Esophagus muscularis mucosa (tissue), 4 donors: ENCODE results near the gene MAP1B. TPM values are rescaled to one million over a fixed set of nuclear protein-coding genes. Genes with fewer than 3 reads are reported as not detected.

Experiments used
- DNase-seq: peaks from one replicate; pipeline ENCODE4 v3.0.0-alpha.2; 2017; ENCODE audit errors: extremely low spot score
- H3K27ac ChIP-seq, 4 donors: fragments of 200-600 bp; sonication (generic); replicated peaks in 1 of 4; 1 replicate in 3 of 4; 2 replicates in 1 of 4; pipeline ENCODE4 v1.5.1; 2016 to 2019; ENCODE audit warnings: mild to moderate bottlenecking in 1 of 4
- H3K27me3 ChIP-seq, 4 donors: fragments of 200-600 bp; sonication (generic); one replicate each; pipeline versions ENCODE4 v1.5.1 to v1.6.0; 2016 to 2019
- H3K36me3 ChIP-seq, 4 donors: fragments of 200-600 bp; sonication (generic); one replicate each; pipeline ENCODE4 v1.5.1; 2016 to 2019
- H3K4me1 ChIP-seq, 4 donors: fragments of 200-600 bp; sonication (generic); one replicate each; pipeline ENCODE4 v1.5.1; 2016 to 2019
- H3K4me3 ChIP-seq, 4 donors: fragments of 200-600 bp; sonication (generic); 1 replicate in 2 of 4; 2 replicates in 2 of 4; pipeline ENCODE4 v1.5.1; 2016 to 2019; ENCODE audit warnings: mild to moderate bottlenecking in 4 of 4, moderate library complexity in 1 of 4
- H3K9me3 ChIP-seq, 4 donors: fragments of 200-600 bp; sonication (generic); 1 replicate in 3 of 4; 2 replicates in 1 of 4; pipeline ENCODE4 v1.5.1; 2016 to 2019
- EP300 ChIP-seq: sonication (generic); formaldehyde crosslinking; IDR thresholded peaks from one replicate; pipeline ENCODE4 v1.6.1; 2017; ENCODE audit warnings: antibody characterized with exemption
- POLR2A ChIP-seq: fragments of 450-650 bp; IDR thresholded peaks from one replicate; pipeline ENCODE4 v1.6.1; 2017; ENCODE audit warnings: antibody characterized with exemption, moderate library complexity, mild to moderate bottlenecking, low read depth
- POLR2AphosphoS5 ChIP-seq, 2 donors: sonication (generic); formaldehyde crosslinking; IDR thresholded peaks; one replicate each; pipeline ENCODE4 v1.6.1; 2017; ENCODE audit warnings: antibody characterized with exemption in 2 of 2
- WGBS: methylation state at CpG from one replicate; pipeline ENCODE4 v1.1.5; 2018; 5-methylcytosine and 5-hydroxymethylcytosine counted together
- intact Hi-C: fragments of 100-400 bp; cut with DNase I; formaldehyde crosslinking; loops from one replicate; pipeline ENCODE4 v1.15.1; 2023
- total RNA-seq, 4 donors: library from RNA; depleted of rRNA; stranded (reverse); fragments of >200 nt; gene quantifications; one replicate each; pipeline versions ENCODE4 v1.1.0 to v1.2.1, GENCODE V29; 2016
- TF ChIP-seq, protein P1 (sequence below), 3 experiments: fragments of 200-600 bp in 2 of 3; fragments of 450-650 bp in 1 of 3; sonication (generic) in 2 of 3; IDR thresholded peaks; one replicate each; pipeline ENCODE4 v1.5.1; 2017 to 2019; ENCODE audit warnings: antibody characterized with exemption in 3 of 3, mild to moderate bottlenecking in 2 of 3, moderate library complexity in 1 of 3

The MAP1B gene
- total RNA-seq, 4 donors from 2014 or later, result 755 to 1,378 (median 1,096) TPM

DNA sequence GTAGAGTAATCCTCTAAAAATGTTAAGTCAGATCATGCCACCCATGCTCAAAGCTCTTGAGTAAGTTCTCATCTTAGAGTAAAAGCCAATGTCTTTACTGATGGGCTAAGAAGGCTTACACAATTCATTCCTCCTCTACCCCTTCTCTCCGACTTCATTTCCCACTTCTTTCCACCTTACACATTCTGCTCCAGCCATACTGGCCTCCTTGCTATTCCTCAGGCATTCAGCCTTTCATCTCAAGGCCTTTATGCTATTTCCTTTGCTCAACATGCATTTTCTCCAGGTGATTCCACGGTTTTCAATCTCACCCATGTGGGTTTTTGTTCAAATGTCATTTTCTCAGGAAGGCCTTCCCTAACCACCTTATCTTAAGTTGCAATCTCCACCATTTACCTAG lies 104.9 kb downstream of the MAP1B start:
- Histone ChIP-seq H3K36me3 (peaks cover 0 to 8% (median 3%) of the 10 kb centered on the region in 4 donors), H3K9me3 (no peaks in the 10 kb centered on the region), H3K27me3 (no peaks in the 10 kb centered on the region), H3K27ac (no peak overlapping the region), H3K4me1 (peaks cover 15 to 18% (median 16%) of the 10 kb centered on the region in 4 donors), H3K4me3 (no peak overlapping the region)
- 97% methylated on average over 2 of the region's 2 CpGs for WGBS
- TF ChIP-seq POLR2A, result no peak
- TF ChIP-seq POLR2AphosphoS5 (IDR thresholded peaks at IDR 0.05), result no peak
- TF ChIP-seq, protein P1, sequence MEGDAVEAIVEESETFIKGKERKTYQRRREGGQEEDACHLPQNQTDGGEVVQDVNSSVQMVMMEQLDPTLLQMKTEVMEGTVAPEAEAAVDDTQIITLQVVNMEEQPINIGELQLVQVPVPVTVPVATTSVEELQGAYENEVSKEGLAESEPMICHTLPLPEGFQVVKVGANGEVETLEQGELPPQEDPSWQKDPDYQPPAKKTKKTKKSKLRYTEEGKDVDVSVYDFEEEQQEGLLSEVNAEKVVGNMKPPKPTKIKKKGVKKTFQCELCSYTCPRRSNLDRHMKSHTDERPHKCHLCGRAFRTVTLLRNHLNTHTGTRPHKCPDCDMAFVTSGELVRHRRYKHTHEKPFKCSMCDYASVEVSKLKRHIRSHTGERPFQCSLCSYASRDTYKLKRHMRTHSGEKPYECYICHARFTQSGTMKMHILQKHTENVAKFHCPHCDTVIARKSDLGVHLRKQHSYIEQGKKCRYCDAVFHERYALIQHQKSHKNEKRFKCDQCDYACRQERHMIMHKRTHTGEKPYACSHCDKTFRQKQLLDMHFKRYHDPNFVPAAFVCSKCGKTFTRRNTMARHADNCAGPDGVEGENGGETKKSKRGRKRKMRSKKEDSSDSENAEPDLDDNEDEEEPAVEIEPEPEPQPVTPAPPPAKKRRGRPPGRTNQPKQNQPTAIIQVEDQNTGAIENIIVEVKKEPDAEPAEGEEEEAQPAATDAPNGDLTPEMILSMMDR (IDR thresholded peaks at IDR 0.05), result no peak
- TF ChIP-seq EP300, result no peak
- intact Hi-C loops, result no loop called here
- DNase-seq, result no peak

DNA sequence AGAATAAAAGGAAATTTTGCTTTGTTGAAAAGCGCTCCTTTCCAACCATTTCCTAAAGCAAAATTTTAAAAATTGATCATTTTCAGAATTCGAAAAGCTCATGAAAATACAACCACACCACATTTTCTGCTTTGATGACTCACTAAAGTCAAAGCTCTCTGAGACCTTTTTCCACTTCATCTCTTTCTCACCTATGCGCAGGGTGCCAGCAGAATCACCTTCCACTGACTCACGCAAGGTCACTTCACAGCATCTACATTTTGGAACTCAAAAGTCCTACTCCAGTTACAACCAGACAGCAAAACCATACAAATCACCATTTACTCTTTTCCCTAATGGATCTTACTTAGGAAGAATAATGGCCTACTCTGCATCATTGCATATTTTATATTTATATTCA lies 106.2 kb downstream of the MAP1B start:
- no peak for DNase-seq
- H3K36me3 ChIP-seq, result peaks cover 3 to 20% (median 11%) of the 10 kb centered on the region in 4 donors
- no peak for TF ChIP-seq POLR2AphosphoS5 (IDR thresholded peaks at IDR 0.05)
- no peak for TF ChIP-seq POLR2A
- no peak for TF ChIP-seq EP300
- TF ChIP-seq, protein P1 (IDR thresholded peaks at IDR 0.05), result no peak
- intact Hi-C loops, result no loop called here
- no peak overlapping the region for H3K4me3 ChIP-seq
- H3K9me3 ChIP-seq, result no peaks in the 10 kb centered on the region
- H3K4me1 ChIP-seq, result peaks cover 15 to 18% (median 16%) of the 10 kb centered on the region in 4 donors
- no peaks in the 10 kb centered on the region for H3K27me3 ChIP-seq
- 96% methylated on average over 4 of the region's 4 CpGs for WGBS
- H3K27ac ChIP-seq, result no peak overlapping the region

DNA sequence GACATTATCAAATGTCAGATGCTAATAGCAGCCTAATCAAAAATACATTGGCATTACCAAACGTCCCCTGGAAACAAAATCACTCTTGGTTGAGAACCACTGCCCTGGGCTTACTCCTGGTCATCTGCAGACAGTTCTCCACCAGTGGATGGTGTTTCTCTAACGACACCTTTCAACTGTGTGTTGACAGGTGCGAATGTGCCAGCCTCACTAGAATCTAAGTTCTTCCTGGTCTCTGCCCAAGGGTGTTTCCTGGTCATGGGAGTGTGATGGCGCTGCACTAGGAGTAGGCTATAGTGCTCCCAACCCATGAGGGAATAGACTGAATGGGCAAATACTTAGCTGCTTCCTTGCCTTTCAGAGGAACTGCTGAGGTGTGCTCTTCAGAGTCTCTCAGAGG lies 106.9 kb downstream of the MAP1B start:
- Histone ChIP-seq H3K4me1 (peaks cover 15 to 18% (median 16%) of the 10 kb centered on the region in 4 donors), H3K27ac (no peak overlapping the region), H3K9me3 (no peaks in the 10 kb centered on the region), H3K4me3 (no peak overlapping the region), H3K36me3 (peaks cover 8 to 20% (median 14%) of the 10 kb centered on the region in 4 donors), H3K27me3 (no peaks in the 10 kb centered on the region)
- DNase-seq, result no peak
- TF ChIP-seq EP300, result no peak
- TF ChIP-seq, protein P1 (IDR thresholded peaks at IDR 0.05), result no peak
- TF ChIP-seq POLR2AphosphoS5 (IDR thresholded peaks at IDR 0.05), result no peak
- no peak for TF ChIP-seq POLR2A
- intact Hi-C loops, result no loop called here
- 73% methylated on average over 4 of the region's 4 CpGs for WGBS

DNA sequence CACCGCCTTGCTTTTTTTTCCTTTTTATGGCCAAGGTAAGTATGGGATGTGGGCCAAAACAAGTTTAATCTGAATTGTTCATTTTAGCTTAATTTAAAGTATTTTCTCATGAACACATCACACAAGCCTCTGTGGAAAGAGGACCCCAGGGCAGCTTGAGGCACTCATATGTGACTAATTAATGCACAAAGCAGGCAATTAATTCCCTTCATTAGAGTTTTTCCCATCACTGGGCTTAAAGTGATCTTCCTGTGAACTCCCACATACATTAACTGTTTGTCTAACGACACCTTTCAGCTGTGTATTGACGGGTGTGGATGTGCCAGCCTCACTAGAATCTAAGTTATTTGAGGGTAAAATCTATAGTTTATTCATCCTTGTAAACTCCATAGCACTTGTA lies 109.5 kb downstream of the MAP1B start:
- no peak for TF ChIP-seq POLR2AphosphoS5 (IDR thresholded peaks at IDR 0.05)
- TF ChIP-seq, protein P1 (IDR thresholded peaks at IDR 0.05), result no peak
- TF ChIP-seq POLR2A, result no peak
- no peak for TF ChIP-seq EP300
- Histone ChIP-seq H3K4me1 (peaks cover 0 to under 1% (median 0%) of the 10 kb centered on the region in 4 donors), H3K4me3 (no peak overlapping the region), H3K27me3 (no peaks in the 10 kb centered on the region), H3K27ac (no peak overlapping the region), H3K36me3 (peaks cover 18 to 46% (median 38%) of the 10 kb centered on the region in 4 donors), H3K9me3 (no peaks in the 10 kb centered on the region)
- WGBS, result 95% methylated on average over 3 of the region's 3 CpGs
- DNase-seq, result no peak
- intact Hi-C loops, result no loop called here

DNA sequence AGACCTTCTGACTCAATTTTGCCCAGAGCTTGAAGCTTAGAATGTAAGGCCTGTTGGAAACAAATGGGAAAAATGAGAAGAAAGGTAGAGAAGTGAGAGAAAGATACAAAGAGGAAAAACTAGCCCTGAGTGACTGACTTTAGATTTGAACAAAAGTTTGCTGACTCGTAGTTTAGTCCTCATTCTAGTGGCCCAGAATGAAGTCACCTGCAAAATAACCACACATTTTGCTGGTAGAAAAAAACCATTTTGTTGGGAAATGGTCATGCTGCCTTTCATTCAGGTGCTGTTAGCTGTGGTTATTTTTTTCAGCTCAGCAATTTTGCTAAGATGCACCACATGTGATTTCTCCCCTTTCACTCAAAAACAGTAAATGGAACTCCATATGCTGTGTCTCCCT lies 113.8 kb downstream of the MAP1B start:
- H3K36me3 ChIP-seq, result peaks cover 31 to 89% (median 65%) of the 10 kb centered on the region in 4 donors

More for the DNA sequence above, 113.8 kb downstream of the MAP1B start:
- Histone ChIP-seq H3K9me3 (no peaks in the 10 kb centered on the region), H3K27ac (no peak overlapping the region), H3K4me3 (no peak overlapping the region), H3K4me1 (peaks cover 0 to 15% (median 13%) of the 10 kb centered on the region in 4 donors), H3K27me3 (no peaks in the 10 kb centered on the region)
- WGBS, result 100% methylated on average over 1 of the region's 1 CpG
- TF ChIP-seq EP300, result no peak
- TF ChIP-seq, protein P1 (IDR thresholded peaks at IDR 0.05), result no peak
- no peak for TF ChIP-seq POLR2A
- no peak for TF ChIP-seq POLR2AphosphoS5 (IDR thresholded peaks at IDR 0.05)
- intact Hi-C loops, result no loop called here
- DNase-seq, result no peak
